HepG2 (cell line): ENCODE results near the gene MXD1. TPM values are rescaled to one million over a fixed set of nuclear protein-coding genes. Genes with fewer than 3 reads are reported as not detected.

Experiments
- ATAC-seq: fragments of 200-7000 bp; cut with Tn5 transposase; 3 replicates; pipeline ENCODE4 v1.9.1; 2020; ENCODE audit warnings: mild to moderate bottlenecking, moderate library complexity
- BruUV-seq: library from RNA; stranded (reverse); fragments of 400-500 nt; replicated peaks from 2 replicates; lab custom pipeline; 2021; lab: Mats Ljungman, UMichigan
- CTCF ChIA-PET: fragments of 300-600 bp; formaldehyde crosslinking; extraction: SDS; loops from one replicate; lab custom pipeline; 2021; ENCODE audit warnings: low total read pairs, inconsistent platforms, low intra/inter-chr PET ratio; lab: Yijun Ruan, JAX
- POLR2A ChIA-PET: fragments of 350-600 bp; sonication (Branson Sonifier 250); formaldehyde crosslinking; loops from one replicate; lab custom pipeline; 2020; ENCODE audit warnings: antibody characterized with exemption, inconsistent platforms; lab: Yijun Ruan, JAX
- DNase-seq: peaks from one replicate; pipeline ENCODE4 v3.0.0-alpha.2; 2015; ENCODE audit warnings: low spot score
- FAIRE-seq: peaks from 3 replicates; lab custom pipeline; 2011; peaks lifted over from hg19 to GRCh38; lab: Jason Lieb, UNC
- H2AFZ ChIP-seq: one replicate; pipeline ENCODE4 v1.6.1; 2011; ENCODE audit warnings: low read length, inconsistent platforms
- H3K27ac ChIP-seq: fragments of 300-600 bp; 3 replicates; pipeline ENCODE4 v1.8.0; 2011; ENCODE audit warnings: mixed run types, mild to moderate bottlenecking, mixed read lengths, low read length, inconsistent platforms; ENCODE audit not compliant: insufficient read depth; ENCODE audit errors: extremely low read length
- H3K27me3 ChIP-seq, 2 experiments: fragments of 200-600 bp in 1 of 2; 2 replicates in 1 of 2; 3 replicates in 1 of 2; pipeline versions ENCODE4 v1.6.0 to v1.8.0; 2011; ENCODE audit warnings: low read length in 2 of 2, mild to moderate bottlenecking in 2 of 2, moderate library complexity in 2 of 2, inconsistent platforms in 1 of 2; ENCODE audit not compliant: insufficient read depth in 2 of 2, control insufficient read depth in 1 of 2
- H3K36me3 ChIP-seq, 2 experiments: fragments of 200-600 bp in 1 of 2; replicated peaks in 1 of 2; 2 replicates in 1 of 2; 3 replicates in 1 of 2; pipeline versions ENCODE4 v1.5.1 to v1.8.0; 2011; ENCODE audit warnings: low read length in 2 of 2, inconsistent platforms in 1 of 2; ENCODE audit not compliant: insufficient read depth in 2 of 2, control insufficient read depth in 1 of 2
- H3K4me1 ChIP-seq: 2 replicates; pipeline ENCODE4 v1.5.1; 2012; ENCODE audit warnings: low read length, inconsistent platforms; ENCODE audit not compliant: insufficient read depth
- H3K4me2 ChIP-seq: 2 replicates; pipeline ENCODE4 v1.6.0; 2011; ENCODE audit warnings: low read depth, low read length, inconsistent platforms
- H3K4me3 ChIP-seq, 3 experiments: fragments of 200-600 bp in 1 of 3; sonication (generic), shearing (Covaris generic) in 1 of 3; replicated peaks in 1 of 3; 2 replicates each; pipeline ENCODE4 v1.5.1; 2011 to 2016; ENCODE audit warnings: low read length in 3 of 3, inconsistent platforms in 2 of 3, low read depth in 2 of 3, mild to moderate bottlenecking in 2 of 3, control low read depth in 1 of 3, mixed read lengths in 1 of 3; ENCODE audit not compliant: insufficient read depth in 1 of 3
- H3K79me2 ChIP-seq: one replicate; pipeline ENCODE4 v1.6.1; 2011; ENCODE audit warnings: low read length, inconsistent platforms; ENCODE audit not compliant: insufficient read depth
- H3K9ac ChIP-seq: 2 replicates; pipeline ENCODE4 v1.6.0; 2011; ENCODE audit warnings: mild to moderate bottlenecking, low read depth, low read length, inconsistent platforms; ENCODE audit not compliant: insufficient read depth
- H3K9me3 ChIP-seq: 2 replicates; pipeline ENCODE4 v1.5.1; 2012; ENCODE audit warnings: mild to moderate bottlenecking, low read length
- H4K20me1 ChIP-seq: 2 replicates; pipeline ENCODE4 v1.6.0; 2011; ENCODE audit warnings: inconsistent platforms, mild to moderate bottlenecking, low read length, moderate library complexity; ENCODE audit not compliant: insufficient read depth
- ESRRA ChIP-seq: sonication (generic); formaldehyde crosslinking; IDR thresholded peaks from 2 replicates; pipeline ENCODE4 v1.5.1; 2020; ENCODE audit warnings: mild to moderate bottlenecking, low read depth, missing genetic modification reagents
- FIP1L1 ChIP-seq: fragments of 200-400 bp; formaldehyde crosslinking; IDR thresholded peaks from 2 replicates; pipeline ENCODE4 v1.6.1; 2018; ENCODE audit warnings: low read depth, mild to moderate bottlenecking, low read length, moderate library complexity, borderline replicate concordance; ENCODE audit not compliant: insufficient read depth
- SKI ChIP-seq: fragments of 450-650 bp; IDR thresholded peaks from one replicate; pipeline ENCODE4 v1.6.1; 2018; ENCODE audit warnings: mild to moderate bottlenecking; ENCODE audit not compliant: partially characterized antibody
- ZNF143 ChIP-seq: sonication (generic); formaldehyde crosslinking; IDR thresholded peaks from 2 replicates; pipeline ENCODE4 v1.4.0; 2020; ENCODE audit warnings: missing genetic modification reagents
- ZNF691 ChIP-seq: sonication (generic); formaldehyde crosslinking; IDR thresholded peaks from 2 replicates; pipeline ENCODE4 v1.4.0; 2020; ENCODE audit warnings: missing genetic modification reagents, low read depth, mild to moderate bottlenecking, borderline replicate concordance
- WGBS: methylation state at CpG from one replicate; pipeline ENCODE4 v1.1.6; 2017; ENCODE audit warnings: low lambda C conversion rate; 5-methylcytosine and 5-hydroxymethylcytosine counted together
- in situ Hi-C: cut with HindIII; loops from 2 replicates; pipeline ENCODE4 v1.10.0; 2017; ENCODE audit warnings: low pct_unique_long_range_greater_than_20kb; ENCODE audit not compliant: extremely low pct_ligation_motif_present
- intact Hi-C: fragments of 100-400 bp; cut with micrococcal nuclease; formaldehyde crosslinking; loops from one replicate; pipeline ENCODE4 v1.10.0; 2022; ENCODE audit not compliant: unreplicated experiment
- polyA plus RNA-seq, 8 experiments: library from polyadenylated mRNA; depleted of rRNA in 3 of 8; stranded (reverse) in 7 of 8; unstranded in 1 of 8; fragments of >200 nt; fragmentation: Illumina TruSeq in 4 of 8; extraction: Trizol in 4 of 8; gene quantifications; 2 replicates each; pipeline versions ENCODE4 v1.2.1 to v1.2.3, GENCODE V29; 2011 to 2016; ENCODE audit warnings: low read depth in 4 of 8, missing spikeins in 1 of 8, mixed read lengths in 1 of 8; ENCODE audit not compliant: insufficient read depth in 1 of 8
- total RNA-seq, 5 experiments: library from RNA; depleted of rRNA; stranded (reverse); fragments of >200 nt; fragmentation: Illumina TruSeq; extraction: Trizol; gene quantifications; 2 replicates each; pipeline ENCODE4 v1.2.3, GENCODE V29; 2016; ENCODE audit warnings: low read depth in 1 of 5
- TF ChIP-seq, protein P1 (sequence below): IDR thresholded peaks from 2 replicates; pipeline ENCODE4 v1.6.1; 2016; ENCODE audit warnings: missing compliant biosample characterization, missing genetic modification reagents, borderline replicate concordance
- TF ChIP-seq, protein P2 (sequence below): sonication (generic); formaldehyde crosslinking; IDR thresholded peaks from 2 replicates; pipeline ENCODE4 v1.5.1; 2020; ENCODE audit warnings: missing genetic modification reagents, mild to moderate bottlenecking, borderline replicate concordance

Gene MXD1
- total and polyA plus RNA-seq, 2 of the 13 experiments (the other 11 are each of a cell fraction or from before 2014, with no cell fraction given) = 6.4 to 14.9 TPM

DNA sequence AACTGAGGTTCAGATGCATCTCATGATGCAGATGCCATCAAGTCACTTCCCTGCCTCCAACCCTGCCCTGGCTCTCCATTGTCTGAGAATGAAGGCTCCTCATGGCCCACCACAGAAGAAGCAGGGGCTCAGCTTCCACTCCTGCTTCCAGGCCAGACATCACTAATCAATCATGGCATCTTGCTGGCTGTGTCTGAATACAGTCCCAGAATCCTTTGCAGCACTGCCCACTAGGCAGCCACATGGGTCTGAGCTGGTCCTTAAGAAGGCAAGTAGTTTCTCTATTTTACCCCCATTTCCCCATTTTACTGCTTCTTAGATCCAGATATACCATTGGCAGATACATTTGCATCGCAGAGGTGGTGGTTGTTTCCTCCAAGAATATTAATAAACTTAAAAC lies 39.2 kb downstream of the MXD1 start:
- ATAC-seq = no peak
- H3K9me3 ChIP-seq = no peaks in the 10 kb centered on the region
- DNase-seq = no peak
- no peak overlapping the region for H2AFZ ChIP-seq
- no peaks in the 10 kb centered on the region for H4K20me1 ChIP-seq
- in situ Hi-C loops (no loop called here), intact Hi-C loops (no loop called here)
- no peaks in the 10 kb centered on the region for H3K36me3 ChIP-seq
- H3K4me2 ChIP-seq = peak overlapping the region; percentile 27; the same call in 1 of the 2 replicates
- H3K4me1 ChIP-seq = peaks cover 29% of the 10 kb centered on the region
- H3K27ac ChIP-seq = no peak overlapping the region
- TF ChIP-seq FIP1L1 = no peak
- no peak for TF ChIP-seq ESRRA (CRISPR knock-in tag)
- TF ChIP-seq, protein P1, sequence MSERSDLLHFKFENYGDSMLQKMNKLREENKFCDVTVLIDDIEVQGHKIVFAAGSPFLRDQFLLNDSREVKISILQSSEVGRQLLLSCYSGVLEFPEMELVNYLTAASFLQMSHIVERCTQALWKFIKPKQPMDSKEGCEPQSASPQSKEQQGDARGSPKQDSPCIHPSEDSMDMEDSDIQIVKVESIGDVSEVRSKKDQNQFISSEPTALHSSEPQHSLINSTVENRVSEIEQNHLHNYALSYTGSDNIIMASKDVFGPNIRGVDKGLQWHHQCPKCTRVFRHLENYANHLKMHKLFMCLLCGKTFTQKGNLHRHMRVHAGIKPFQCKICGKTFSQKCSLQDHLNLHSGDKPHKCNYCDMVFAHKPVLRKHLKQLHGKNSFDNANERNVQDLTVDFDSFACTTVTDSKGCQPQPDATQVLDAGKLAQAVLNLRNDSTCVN (CRISPR knock-in tag) = no peak
- no peak for TF ChIP-seq SKI
- TF ChIP-seq, protein P2, sequence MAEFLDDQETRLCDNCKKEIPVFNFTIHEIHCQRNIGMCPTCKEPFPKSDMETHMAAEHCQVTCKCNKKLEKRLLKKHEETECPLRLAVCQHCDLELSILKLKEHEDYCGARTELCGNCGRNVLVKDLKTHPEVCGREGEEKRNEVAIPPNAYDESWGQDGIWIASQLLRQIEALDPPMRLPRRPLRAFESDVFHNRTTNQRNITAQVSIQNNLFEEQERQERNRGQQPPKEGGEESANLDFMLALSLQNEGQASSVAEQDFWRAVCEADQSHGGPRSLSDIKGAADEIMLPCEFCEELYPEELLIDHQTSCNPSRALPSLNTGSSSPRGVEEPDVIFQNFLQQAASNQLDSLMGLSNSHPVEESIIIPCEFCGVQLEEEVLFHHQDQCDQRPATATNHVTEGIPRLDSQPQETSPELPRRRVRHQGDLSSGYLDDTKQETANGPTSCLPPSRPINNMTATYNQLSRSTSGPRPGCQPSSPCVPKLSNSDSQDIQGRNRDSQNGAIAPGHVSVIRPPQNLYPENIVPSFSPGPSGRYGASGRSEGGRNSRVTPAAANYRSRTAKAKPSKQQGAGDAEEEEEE (CRISPR knock-in tag) = no peak
- TF ChIP-seq ZNF691 (CRISPR knock-in tag) = no peak
- TF ChIP-seq ZNF143 (CRISPR knock-in tag) = peak; percentile 64
- 100% methylated on average over 1 of the region's 1 CpG for WGBS
- H3K9ac ChIP-seq = no peak overlapping the region
- FAIRE-seq = no peak
- no peak overlapping the region for H3K4me3 ChIP-seq
- no peaks in the 10 kb centered on the region for H3K79me2 ChIP-seq
- BruUV-seq = no TSS peak
- ChIA-PET CTCF (no interaction called here), POLR2A (interaction anchor here (1.4 to 3.3 kb wide), 2 partner anchors 10 to 39 kb away, joined by 3 to 20 read pairs; partner anchors contain the start of gene MXD1)
- peaks cover 0 to 22% of the 10 kb centered on the region in 2 experiments; a peak in 2 of 5 replicates for H3K27me3 ChIP-seq
